ENCODE measurements around the gene BORCS8.
"Not testable (repeated sequence)": the region's sequence is repeated elsewhere in the genome, so short reads cannot be mapped to it uniquely, and the experiment has no call there.

BORCS8 gene

DNA sequence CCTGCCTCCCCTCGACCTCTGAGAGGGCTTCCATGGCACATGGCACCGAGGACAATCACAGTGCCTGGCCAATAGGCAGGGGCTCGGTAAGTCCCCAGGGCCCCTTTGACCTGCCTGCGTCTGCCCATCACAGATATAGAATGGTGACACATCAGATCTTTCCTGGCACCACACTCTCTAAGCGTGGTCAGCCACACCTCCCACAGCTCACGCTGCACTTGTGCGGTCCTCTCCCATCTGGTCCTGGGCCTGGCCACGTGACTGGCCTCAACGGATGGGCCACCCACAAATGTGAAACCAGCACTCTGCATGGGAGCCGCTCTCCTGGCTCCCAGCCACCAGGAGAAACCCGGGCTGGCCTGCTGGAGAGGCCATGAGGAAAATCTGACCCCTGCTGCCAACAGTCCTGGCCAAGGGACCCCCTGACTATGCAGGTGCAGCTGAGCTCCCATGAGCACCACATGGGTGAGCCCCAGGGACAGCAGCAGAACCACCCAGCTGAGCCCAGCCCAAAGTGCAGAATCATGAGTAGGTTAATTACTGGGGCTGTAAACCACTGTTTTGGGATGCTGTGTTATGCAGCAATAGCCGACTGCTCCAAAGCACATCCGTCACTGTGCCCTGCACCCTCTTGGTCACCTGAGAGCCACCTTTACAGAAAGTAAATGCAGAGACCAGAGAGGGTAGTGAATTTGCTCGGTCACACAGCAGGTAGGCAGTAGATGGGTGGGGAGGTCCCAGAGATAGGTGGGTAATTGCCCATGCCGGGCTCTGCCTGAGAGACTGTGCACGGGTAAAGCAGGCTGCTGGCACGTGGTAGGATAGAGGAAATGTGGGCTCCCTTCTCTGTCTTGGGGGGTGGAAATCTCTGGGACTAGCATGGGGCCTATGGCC is 12.2 kb downstream of the BORCS8 start:
- DNase-seq, result no peak

- DNase-seq, result no peak
These were observed 15.0 kb downstream of the BORCS8 start for GRCh38 chr19:19176950-19177349.

GRCh38 chr19:19173243-19173642 is 18.7 kb downstream of the BORCS8 start:
- DNase-seq, result not testable (repeated sequence)

- DNase-seq, result peak; percentile 81
These were observed 20.0 kb downstream of the BORCS8 start for GRCh38 chr19:19171821-19172532.

- DNase-seq, result peak; percentile 18
These were observed 20.9 kb downstream of the BORCS8 start for GRCh38 chr19:19170873-19171672.

DNA sequence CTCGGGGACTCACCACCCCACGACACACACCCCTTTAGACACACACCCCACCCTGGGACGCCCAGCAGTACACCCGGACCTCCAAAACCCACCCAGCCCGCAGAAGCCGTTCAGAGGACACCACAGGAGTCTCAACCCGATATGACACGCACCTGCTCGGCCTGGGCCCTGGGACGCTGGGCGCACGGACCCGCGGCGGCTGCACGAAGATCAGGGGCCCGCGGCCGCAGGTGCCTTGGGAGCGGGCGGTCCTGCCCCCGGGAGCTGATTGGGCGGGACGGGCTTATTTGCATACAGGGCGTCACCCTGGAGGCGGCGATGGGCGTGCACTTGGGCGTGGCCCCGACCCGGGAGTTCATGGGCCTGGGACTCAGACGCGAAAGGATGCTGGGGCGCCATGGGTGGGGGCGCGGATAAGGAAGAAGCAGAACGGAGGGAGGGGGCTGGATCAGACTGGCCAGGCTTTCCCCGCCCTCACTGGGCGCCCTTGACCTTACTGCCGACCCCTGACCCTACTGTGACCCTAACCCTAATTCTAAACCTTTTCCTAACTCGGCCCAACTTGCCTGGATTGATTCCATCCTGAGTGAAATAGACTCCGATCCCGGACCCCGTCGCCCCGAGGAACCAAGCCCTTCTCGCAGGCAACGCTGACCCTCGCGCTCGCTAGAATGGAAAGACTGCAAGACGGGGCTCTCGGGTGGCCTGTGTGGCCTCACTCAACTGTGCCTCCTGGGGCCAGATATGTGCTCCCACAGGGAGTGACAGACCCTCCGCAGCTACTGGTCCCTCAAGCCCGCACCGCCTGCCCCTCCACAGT is 21.7 kb downstream of the BORCS8 start, which contains the start of gene MEF2B:
TSS of gene MEF2B (minus strand) at position 211 of the 820 bp plus-strand sequence. CDS start 19,528 bp downstream, outside the sequence.
- DNase-seq, result peak; percentile 50

- DNase-seq, result no peak
These were observed 22.5 kb downstream of the BORCS8 start for GRCh38 chr19:19169236-19170052.

DNA sequence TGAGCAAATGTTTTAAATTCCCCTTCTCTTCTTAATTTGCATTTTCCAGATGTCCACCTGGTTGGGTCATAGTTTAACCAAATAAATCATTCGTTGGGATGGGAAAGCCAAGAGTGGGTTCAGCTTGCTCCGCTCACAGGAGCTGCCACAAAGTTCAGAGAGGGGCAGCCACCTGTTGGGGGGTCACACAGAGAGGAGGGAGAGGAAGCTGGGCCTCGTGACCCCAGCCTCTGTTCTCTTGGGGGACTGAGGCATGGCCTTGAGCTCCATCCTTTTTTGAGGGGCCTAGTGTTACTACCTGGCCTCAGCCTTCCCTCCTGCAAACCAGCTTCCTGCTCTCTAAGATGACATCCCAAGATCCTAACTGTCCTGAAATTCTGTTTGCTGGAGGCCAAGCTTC is 24.3 kb downstream of the BORCS8 start:
- DNase-seq, result no peak

DNA sequence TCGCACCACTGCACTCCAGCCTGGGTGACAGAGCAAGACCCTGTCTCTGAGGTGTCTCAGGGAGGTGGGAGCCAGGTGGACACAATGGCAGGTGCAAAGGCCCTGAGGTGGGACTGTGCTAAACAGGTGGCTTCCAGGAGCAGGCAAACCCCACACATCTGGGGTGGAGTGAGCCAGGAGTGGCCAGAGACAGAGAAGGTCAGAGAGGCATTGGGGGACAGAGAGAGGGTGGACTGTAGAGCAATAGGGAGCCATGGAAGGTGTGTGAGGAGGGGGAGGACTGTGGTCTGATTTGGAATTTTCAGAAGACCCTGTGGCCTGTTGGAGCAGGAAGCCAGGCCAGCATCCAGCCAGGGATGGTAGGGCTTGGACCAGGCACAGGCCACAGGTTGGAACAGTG is 26.6 kb downstream of the BORCS8 start:
- DNase-seq, result no peak

DNA sequence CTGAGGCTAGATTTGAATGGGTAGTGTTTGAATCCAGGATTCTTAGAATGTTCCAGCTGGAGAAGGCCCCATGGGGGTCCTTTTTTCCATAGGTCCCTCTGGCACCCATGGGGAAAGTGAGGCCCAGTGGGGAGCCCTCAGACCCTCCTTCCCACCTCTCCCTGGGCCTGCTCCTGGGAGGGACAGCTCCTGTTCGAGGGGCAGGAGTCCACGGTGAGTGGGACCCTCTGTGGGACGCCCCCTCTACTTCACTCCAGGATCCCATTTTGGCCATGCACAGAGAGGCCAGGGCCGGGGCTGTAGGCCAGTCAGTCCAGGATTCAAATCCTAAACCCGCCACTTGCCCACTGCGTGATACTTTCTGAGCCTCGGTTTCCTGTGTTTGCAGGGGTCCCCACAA is 29.5 kb downstream of the BORCS8 start:
- no peak for DNase-seq

- no peak for DNase-seq
These were observed 31.4 kb downstream of the BORCS8 start for GRCh38 chr19:19160461-19161035.

DNA sequence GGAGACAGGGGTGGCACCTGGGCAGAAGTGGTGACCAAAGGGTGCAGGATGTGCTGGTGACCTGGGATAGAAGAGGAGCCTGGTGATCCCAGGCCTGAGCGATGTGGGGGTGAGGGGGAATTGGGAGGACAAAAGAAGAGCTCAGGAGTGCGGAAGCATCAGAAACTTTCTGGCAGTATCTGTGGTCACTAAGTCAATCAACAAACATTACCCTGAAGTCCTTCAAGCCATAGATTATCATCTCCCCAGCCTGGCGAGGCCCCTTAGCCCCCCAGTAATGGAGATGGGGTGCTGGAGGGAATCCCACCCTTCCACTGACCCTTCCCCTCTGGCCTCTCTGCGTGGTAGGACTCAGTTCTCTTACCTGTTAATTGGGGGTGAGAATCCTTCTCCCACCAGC is 32.4 kb downstream of the BORCS8 start:
- no peak for DNase-seq

GRCh38 chr19:19157808-19158207 is 34.1 kb downstream of the BORCS8 start:
- DNase-seq, result no peak

DNA sequence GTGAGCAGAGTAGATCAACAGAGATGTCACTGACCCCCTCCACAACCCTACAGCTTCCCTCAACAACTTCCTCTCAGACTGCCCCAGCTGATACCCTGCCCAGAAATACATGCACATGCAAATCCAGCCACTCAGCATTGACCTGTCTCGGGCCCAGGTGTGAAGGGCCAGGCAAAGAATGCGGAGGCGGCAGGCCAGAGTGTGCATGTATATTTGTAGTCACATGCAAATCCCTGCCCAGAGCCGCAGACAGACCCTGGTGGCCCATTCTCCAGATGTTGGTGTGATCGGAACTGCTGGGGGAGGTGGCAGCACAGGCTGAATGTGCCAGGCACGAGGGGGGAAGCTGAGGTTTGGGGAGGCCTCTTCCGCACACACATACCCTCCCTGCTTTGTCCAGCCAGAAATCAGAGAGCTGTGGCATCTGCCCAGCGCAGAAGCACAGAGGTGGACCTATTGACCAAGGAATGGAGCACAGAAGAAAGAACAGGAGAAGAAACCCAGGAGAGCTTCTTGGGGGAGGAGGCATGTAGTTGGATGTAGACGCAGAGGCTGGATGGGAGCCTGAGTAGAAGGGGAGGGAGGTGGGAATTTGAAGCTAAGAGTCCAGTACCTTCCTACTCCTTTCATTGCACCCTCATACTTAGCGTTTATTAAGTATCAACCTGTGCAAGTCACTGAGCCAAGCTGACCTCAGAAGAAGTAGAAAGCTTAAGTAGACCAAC is 36.3 kb downstream of the BORCS8 start:
- DNase-seq, result no peak

DNA sequence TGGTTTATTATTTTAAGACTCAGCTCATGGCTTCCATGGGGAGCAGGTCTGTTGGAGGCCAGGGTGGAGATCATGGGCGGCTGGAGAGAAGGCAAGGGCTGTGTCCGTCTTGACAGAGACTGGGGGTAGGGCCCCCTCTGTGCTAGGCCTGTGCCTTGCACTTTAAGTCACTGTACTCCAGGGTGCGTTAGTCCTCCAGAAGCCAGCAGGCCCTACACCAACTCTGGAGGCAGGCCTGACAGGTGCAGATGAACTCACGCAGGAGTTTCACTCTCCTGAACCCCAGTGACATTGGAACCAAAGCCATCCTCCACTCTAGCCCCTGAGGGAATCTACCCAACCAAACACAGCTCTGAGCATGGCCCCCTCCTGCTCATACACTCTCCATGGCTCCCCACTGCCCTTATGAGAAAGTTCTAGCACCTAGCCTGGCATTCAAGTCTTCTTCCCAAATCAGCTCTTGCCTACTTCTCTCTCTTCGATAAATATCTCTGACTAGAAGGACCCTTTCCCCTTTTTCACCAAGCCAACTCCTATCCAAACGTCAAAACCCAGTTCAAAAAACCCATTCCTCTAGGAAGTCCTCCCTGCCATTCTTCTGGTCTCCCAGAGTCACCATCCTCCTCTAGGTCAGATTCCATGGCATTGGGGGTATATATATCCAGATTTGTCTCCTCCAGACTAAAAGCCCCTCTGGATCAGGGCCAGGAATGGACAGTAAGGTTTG is 37.0 kb downstream of the BORCS8 start:
- DNase-seq, result no peak

GRCh38 chr19:19152668-19153384 is 39.1 kb downstream of the BORCS8 start:
- DNase-seq, result no peak

DNA sequence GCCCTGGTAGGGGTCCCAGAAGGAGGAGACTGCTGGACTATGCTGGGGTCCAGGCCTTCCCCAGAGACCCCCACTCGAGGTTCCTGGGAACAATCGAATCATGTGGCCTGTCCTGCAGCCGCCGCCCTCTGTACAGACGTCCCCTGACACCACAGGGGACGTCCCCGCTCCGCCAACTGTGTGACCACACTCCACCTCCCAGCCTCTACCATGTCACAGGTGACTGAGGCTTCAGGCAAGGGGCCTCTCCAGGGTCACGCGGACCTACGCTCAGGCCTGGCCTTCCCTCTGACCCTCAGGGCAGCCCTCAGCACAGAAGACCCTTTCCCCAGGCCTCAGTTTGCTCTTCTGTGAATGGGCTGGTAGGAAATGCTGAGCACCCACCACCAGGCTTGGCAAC is 40.5 kb downstream of the BORCS8 start:
- DNase-seq, result no peak

- DNase-seq, result no peak
These were observed 42.5 kb downstream of the BORCS8 start for GRCh38 chr19:19149435-19149834.

GRCh38 chr19:19148504-19148903 is 43.4 kb downstream of the BORCS8 start:
- not testable (repeated sequence) for DNase-seq

Data from fibroblast of skin of abdomen (primary cell).